Neural cell (in vitro differentiated cells): ENCODE data around the gene NTRK2. TPM values are rescaled to one million over a fixed set of nuclear protein-coding genes. Genes with fewer than 3 reads are reported as not detected.

Experiments
- H2AFZ ChIP-seq: fragments of 200-600, 300-800 bp; sonication (generic), shearing (Covaris generic); 2 replicates; pipeline ENCODE4 v1.6.0; 2014; ENCODE audit warnings: low read depth, mild to moderate bottlenecking, antibody characterized with exemption, low read length, moderate library complexity
- H3F3A ChIP-seq: fragments of 200-600 bp; shearing (Covaris generic); 2 replicates; pipeline ENCODE4 v1.6.1; 2016; ENCODE audit warnings: mild to moderate bottlenecking, moderate library complexity, mixed read lengths, antibody characterized with exemption, low read length; ENCODE audit not compliant: insufficient read depth, poor library complexity, severe bottlenecking
- H3K27ac ChIP-seq: fragments of 200-600, 300-800 bp; sonication (generic), shearing (Covaris generic); 2 replicates; pipeline ENCODE4 v1.5.1; 2014; ENCODE audit warnings: mild to moderate bottlenecking, low read length, moderate library complexity
- H3K27me3 ChIP-seq: fragments of 300-800, 200-600 bp; sonication (generic), shearing (Covaris generic); 2 replicates; pipeline ENCODE4 v1.6.0; 2014; ENCODE audit warnings: mild to moderate bottlenecking, low read depth, low read length, moderate library complexity; ENCODE audit not compliant: insufficient read depth
- H3K36me3 ChIP-seq: fragments of 300-800, 200-600 bp; sonication (generic), shearing (Covaris generic); 2 replicates; pipeline ENCODE4 v1.5.1; 2014; ENCODE audit warnings: mild to moderate bottlenecking, antibody characterized with exemption, low read length, moderate library complexity; ENCODE audit not compliant: insufficient read depth
- H3K4me2 ChIP-seq: fragments of 300-800, 200-600 bp; sonication (generic), shearing (Covaris generic); 2 replicates; pipeline ENCODE4 v1.6.0; 2014; ENCODE audit warnings: mild to moderate bottlenecking, low read length
- H3K4me3 ChIP-seq: fragments of 300-800, 200-600 bp; sonication (generic), shearing (Covaris generic); 2 replicates; pipeline ENCODE4 v1.5.1; 2014; ENCODE audit warnings: mild to moderate bottlenecking, low read length, moderate library complexity
- H3K79me2 ChIP-seq: fragments of 200-600 bp; shearing (Covaris generic); replicated peaks from 2 replicates; pipeline ENCODE4 v1.6.0; 2014; ENCODE audit warnings: mild to moderate bottlenecking, low read length, moderate library complexity; ENCODE audit not compliant: insufficient read depth
- H3K9ac ChIP-seq: fragments of 300-800, 200-600 bp; sonication (generic), shearing (Covaris generic); 2 replicates; pipeline ENCODE4 v1.6.1; 2016; ENCODE audit warnings: mild to moderate bottlenecking, low read length, mixed read lengths
- H3K9me2 ChIP-seq: fragments of 200-600 bp; shearing (Covaris generic); 2 replicates; pipeline ENCODE4 v1.6.1; 2016; ENCODE audit warnings: mild to moderate bottlenecking, low read length, mixed read lengths; ENCODE audit not compliant: insufficient read depth
- H3K9me3 ChIP-seq: fragments of 200-600, 300-800 bp; sonication (generic), shearing (Covaris generic); 2 replicates; pipeline ENCODE4 v1.6.1; 2016; ENCODE audit warnings: mild to moderate bottlenecking, mixed run types, low read length, moderate library complexity, mixed read lengths
- H4K20me1 ChIP-seq: fragments of 200-600 bp; shearing (Covaris generic); 2 replicates; pipeline ENCODE4 v1.6.1; 2016; ENCODE audit warnings: mild to moderate bottlenecking, mixed run types; ENCODE audit not compliant: insufficient read depth
- CTCF ChIP-seq: fragments of 450-650 bp; IDR thresholded peaks from 2 replicates; pipeline ENCODE4 v1.5.1; 2014; ENCODE audit warnings: antibody characterized with exemption, mild to moderate bottlenecking, moderate library complexity; ENCODE audit not compliant: poor library complexity, severe bottlenecking
- EP300 ChIP-seq: fragments of 450-650 bp; conservative IDR thresholded peaks from 2 replicates; pipeline ENCODE4 v1.6.1; 2014; ENCODE audit warnings: antibody characterized with exemption, mild to moderate bottlenecking, moderate library complexity; ENCODE audit not compliant: poor library complexity, severe bottlenecking
- EZH2 ChIP-seq: fragments of 200-600, 300-800 bp; shearing (Covaris generic), sonication (generic); IDR thresholded peaks from 2 replicates; pipeline ENCODE4 v1.6.1; 2014; ENCODE audit warnings: antibody characterized with exemption, low read length, borderline replicate concordance, mild to moderate bottlenecking; ENCODE audit not compliant: insufficient read depth, poor library complexity, severe bottlenecking
- MXI1 ChIP-seq: fragments of 450-650 bp; conservative IDR thresholded peaks from 2 replicates; pipeline ENCODE4 v1.6.1; 2014; ENCODE audit warnings: antibody characterized with exemption, mild to moderate bottlenecking; ENCODE audit not compliant: poor library complexity, severe bottlenecking
- POLR2AphosphoS5 ChIP-seq: IDR thresholded peaks from 2 replicates; pipeline ENCODE4 v1.6.1; 2012
- RAD21 ChIP-seq: fragments of 450-650 bp; conservative IDR thresholded peaks from 2 replicates; pipeline ENCODE4 v1.6.1; 2014; ENCODE audit warnings: antibody characterized with exemption, mild to moderate bottlenecking, moderate library complexity
- REST ChIP-seq: IDR thresholded peaks from 2 replicates; pipeline ENCODE4 v1.6.1; 2012; ENCODE audit warnings: borderline replicate concordance
- SMC3 ChIP-seq: fragments of 450-650 bp; conservative IDR thresholded peaks from 2 replicates; pipeline ENCODE4 v1.6.1; 2014; ENCODE audit warnings: antibody characterized with exemption, mild to moderate bottlenecking, moderate library complexity; ENCODE audit not compliant: poor library complexity
- TAF1 ChIP-seq: IDR thresholded peaks from 2 replicates; pipeline ENCODE4 v1.6.1; 2012; ENCODE audit warnings: low read depth
- polyA plus RNA-seq: library from polyadenylated mRNA; depleted of rRNA; stranded (reverse); fragments of >200 nt; gene quantifications from 2 replicates; pipeline ENCODE4 v1.2.3, GENCODE V29; 2014

Gene NTRK2
- polyA plus RNA-seq, 1 donor from 2014 or later: 14.2 TPM

GRCh38 chr9:84788803-84789462 is 119.4 kb downstream of the NTRK2 start:
- no peak overlapping the region for H3K27ac ChIP-seq

GRCh38 chr9:84789463-84789830 is 119.9 kb downstream of the NTRK2 start:
- Histone ChIP-seq H3K27ac (no peak overlapping the region), H3F3A (no peaks in the 10 kb centered on the region), H3K9me2 (no peaks in the 10 kb centered on the region), H2AFZ (no peak overlapping the region), H3K9ac (no peak overlapping the region), H3K27me3 (no peaks in the 10 kb centered on the region), H3K4me3 (no peak overlapping the region), H3K36me3 (no peaks in the 10 kb centered on the region), H3K4me2 (no peak overlapping the region), H4K20me1 (no peaks in the 10 kb centered on the region), H3K79me2 (no peaks in the 10 kb centered on the region), H3K9me3 (no peaks in the 10 kb centered on the region)
- TF ChIP-seq MXI1 (no peak), TAF1 (no peak), RAD21 (no peak), SMC3 (no peak), CTCF (no peak), EZH2 (no peak), EP300 (no peak), POLR2AphosphoS5 (no peak)

More at GRCh38 chr9:84788803-84789462, 119.4 kb downstream of the NTRK2 start:
- Histone ChIP-seq H3K79me2 (no peaks in the 10 kb centered on the region), H3K9me2 (no peaks in the 10 kb centered on the region), H3K27me3 (no peaks in the 10 kb centered on the region), H3K9ac (no peak overlapping the region), H3K36me3 (no peaks in the 10 kb centered on the region), H3K4me2 (no peak overlapping the region), H3F3A (no peaks in the 10 kb centered on the region), H3K9me3 (no peaks in the 10 kb centered on the region), H2AFZ (no peak overlapping the region), H4K20me1 (no peaks in the 10 kb centered on the region), H3K4me3 (no peak overlapping the region)
- TF ChIP-seq POLR2AphosphoS5 (no peak), RAD21 (no peak), CTCF (no peak), TAF1 (no peak), EP300 (no peak), EZH2 (no peak), REST (no peak), MXI1 (no peak), SMC3 (no peak)
